Stimulated activated CD8-positive, alpha-beta memory T cell treated with anti-CD3 and anti-CD28 coated beads, Interleukin-15, amount 100 ng/mL, for 24 hours (primary cell): ENCODE measurements around the gene KCNK4.

ENCODE experiments used
- DNase-seq: peaks from one replicate; pipeline ENCODE4 v3.0.0-alpha.2; 2020; ENCODE audit warnings: low read depth

The KCNK4 gene

GRCh38 chr11:64291752-64292459 is 804 bp downstream of the KCNK4 start:
- DNase-seq = no peak

GRCh38 chr11:64292460-64293254 is 1.6 kb downstream of the KCNK4 start:
- no peak for DNase-seq

- DNase-seq = no peak
Measured at GRCh38 chr11:64294774-64295173, 3.7 kb downstream of the KCNK4 start.

- DNase-seq = no peak
Measured at GRCh38 chr11:64295760-64296159, 4.7 kb downstream of the KCNK4 start.

- DNase-seq = no peak
Measured at GRCh38 chr11:64296236-64296635, 5.1 kb downstream of the KCNK4 start.

- DNase-seq = no peak
Measured at GRCh38 chr11:64296830-64297698, 6.0 kb downstream of the KCNK4 start.

- DNase-seq = no peak
Measured at GRCh38 chr11:64297699-64298358, 6.7 kb downstream of the KCNK4 start.

- DNase-seq = no peak
Measured at GRCh38 chr11:64298966-64299846, 8.1 kb downstream of the KCNK4 start.

GRCh38 chr11:64299847-64300648 is 8.9 kb downstream of the KCNK4 start, which contains the start of gene CATSPERZ:
CATSPERZ (plus strand) TSS chr11:64300358; CDS start chr11:64300411, 53 bp downstream.
- no peak for DNase-seq

GRCh38 chr11:64303109-64304031 is 12.3 kb downstream of the KCNK4 start:
- DNase-seq = no peak

- no peak for DNase-seq
Measured at GRCh38 chr11:64304032-64304315, 12.9 kb downstream of the KCNK4 start.

- DNase-seq = peak; percentile 95
Measured at GRCh38 chr11:64304316-64305072, 13.4 kb downstream of the KCNK4 start.

- peak; percentile 98 for DNase-seq
Measured at GRCh38 chr11:64305075-64305690, 14.1 kb downstream of the KCNK4 start, which contains the start of gene ESRRA. ESRRA (plus strand) TSS chr11:64305524; CDS start chr11:64307180, 1,656 bp downstream.

- peak; percentile 29 for DNase-seq
Measured at GRCh38 chr11:64305691-64306562, 14.8 kb downstream of the KCNK4 start.

- DNase-seq = no peak
Measured at GRCh38 chr11:64306563-64306875, 15.4 kb downstream of the KCNK4 start.

- DNase-seq = no peak
Measured at GRCh38 chr11:64306876-64307622, 15.9 kb downstream of the KCNK4 start.
